PC-3 (cell line): Measurements from ENCODE around the gene BPIFB3. TPM values are rescaled to one million over a fixed set of nuclear protein-coding genes. Genes with fewer than 3 reads are reported as not detected.

Source experiments
- ATAC-seq: fragments of 200-7000 bp; cut with Tn5 transposase; 2 replicates; pipeline ENCODE4 v1.9.1; 2020; ENCODE audit warnings: mild to moderate bottlenecking, moderate library complexity
- BruUV-seq: library from RNA; stranded (reverse); fragments of 400-500 nt; replicated peaks from 2 replicates; lab custom pipeline; 2021; lab: Mats Ljungman, UMichigan
- CTCF ChIA-PET: fragments of 300-600 bp; sonication (Branson Sonifier 250); formaldehyde crosslinking; loops from one replicate; lab custom pipeline; 2022; ENCODE audit warnings: antibody characterized with exemption; lab: Charles Lee
- POLR2A ChIA-PET: fragments of 300-600 bp; sonication (Branson Sonifier 250); formaldehyde crosslinking; loops from one replicate; lab custom pipeline; 2022; ENCODE audit warnings: antibody characterized with exemption; ENCODE audit not compliant: unreplicated experiment; lab: Charles Lee
- DNase-seq: peaks from one replicate; pipeline ENCODE4 v3.0.0-alpha.2; 2015
- H2AFZ ChIP-seq: fragments of 300-600 bp; sonication (generic); 2 replicates; pipeline ENCODE4 v1.6.0; 2016; ENCODE audit warnings: antibody characterized with exemption, low read length
- H3F3A ChIP-seq: fragments of 300-600 bp; sonication (generic); one replicate; pipeline ENCODE4 v1.6.0; 2017; ENCODE audit warnings: antibody characterized with exemption, low read length, control low read depth, mild to moderate bottlenecking; ENCODE audit not compliant: unreplicated experiment
- H3K27ac ChIP-seq: fragments of 300-600 bp; sonication (generic); 2 replicates; pipeline ENCODE4 v1.5.1; 2016; ENCODE audit warnings: mild to moderate bottlenecking, low read length
- H3K27me3 ChIP-seq: fragments of 300-600 bp; sonication (generic); 2 replicates; pipeline ENCODE4 v1.6.1; 2016; ENCODE audit warnings: low read length, mixed read lengths
- H3K36me3 ChIP-seq: fragments of 300-600 bp; sonication (generic); 2 replicates; pipeline ENCODE4 v1.6.1; 2016; ENCODE audit warnings: low read depth, mixed run types, low read length, mixed read lengths
- H3K4me1 ChIP-seq: fragments of 300-600 bp; sonication (generic); 2 replicates; pipeline ENCODE4 v1.5.1; 2016; ENCODE audit warnings: low read length; ENCODE audit not compliant: insufficient read depth
- H3K4me2 ChIP-seq: fragments of 300-600 bp; sonication (generic); 2 replicates; pipeline ENCODE4 v1.6.0; 2016; ENCODE audit warnings: low read length
- H3K4me3 ChIP-seq: fragments of 300-600 bp; sonication (generic); 2 replicates; pipeline ENCODE4 v1.5.1; 2016; ENCODE audit warnings: mild to moderate bottlenecking, low read length, mixed read lengths
- H3K79me2 ChIP-seq: fragments of 300-600 bp; sonication (generic); 2 replicates; pipeline ENCODE4 v1.6.1; 2017; ENCODE audit warnings: low read length, mixed read lengths
- H3K9ac ChIP-seq: fragments of 300-600 bp; sonication (generic); 2 replicates; pipeline ENCODE4 v1.6.0; 2016; ENCODE audit warnings: mild to moderate bottlenecking, low read length
- H3K9me2 ChIP-seq: fragments of 300-600 bp; sonication (generic); replicated peaks from 2 replicates; pipeline ENCODE4 v1.6.1; 2016; ENCODE audit warnings: mixed run types, low read length, mixed read lengths
- H3K9me3 ChIP-seq: fragments of 300-600 bp; sonication (generic); 2 replicates; pipeline ENCODE4 v1.6.1; 2016; ENCODE audit warnings: low read length, mixed read lengths
- H4K20me1 ChIP-seq: fragments of 300-600 bp; sonication (generic); 2 replicates; pipeline ENCODE4 v1.6.1; 2016; ENCODE audit warnings: low read length, mixed read lengths
- CTCF ChIP-seq: fragments of 300-600 bp; sonication (generic); conservative IDR thresholded peaks from 2 replicates; pipeline ENCODE4 v1.5.1; 2017; ENCODE audit warnings: antibody characterized with exemption, low read depth, mild to moderate bottlenecking, low read length
- EZH2 ChIP-seq: fragments of 300-600 bp; sonication (generic); IDR thresholded peaks from one replicate; pipeline ENCODE4 v1.6.1; 2017; ENCODE audit warnings: antibody characterized with exemption, mild to moderate bottlenecking, low read length; ENCODE audit not compliant: unreplicated experiment
- EZH2phosphoT487 ChIP-seq: fragments of 300-600 bp; sonication (generic); IDR thresholded peaks from 2 replicates; pipeline ENCODE4 v1.6.1; 2018; ENCODE audit warnings: mild to moderate bottlenecking, antibody characterized with exemption, low read length, borderline replicate concordance
- intact Hi-C: fragments of 100-400 bp; cut with micrococcal nuclease; formaldehyde crosslinking; loops from 2 replicates; pipeline ENCODE4 v1.9.0; 2023
- total RNA-seq: library from RNA; depleted of rRNA; stranded (reverse); fragments of >200 nt; gene quantifications from 2 replicates; pipeline ENCODE4 v1.2.3, GENCODE V29; 2014

BPIFB3 gene
- total RNA-seq, 1 experiment from 2014 or later = not detected

- Histone ChIP-seq H3K9me2 (no peaks in the 10 kb centered on the region), H3K4me1 (no peaks in the 10 kb centered on the region), H2AFZ (no peak overlapping the region), H3K36me3 (no peaks in the 10 kb centered on the region), H3F3A (no peaks in the 10 kb centered on the region), H3K4me3 (no peak overlapping the region), H3K9me3 (no peaks in the 10 kb centered on the region), H3K27ac (no peak overlapping the region), H3K27me3 (peaks cover 39% of the 10 kb centered on the region), H3K79me2 (no peaks in the 10 kb centered on the region), H3K9ac (no peak overlapping the region), H4K20me1 (no peaks in the 10 kb centered on the region), H3K4me2 (no peak overlapping the region)
- ChIA-PET CTCF (no interaction called here), POLR2A (no interaction called here)
- intact Hi-C loops = no loop called here
- DNase-seq (no peak), ATAC-seq (no peak)
- TF ChIP-seq EZH2 (no peak), EZH2phosphoT487 (no peak), CTCF (no peak)
- no TSS peak for BruUV-seq
Observed at GRCh38 chr20:33072813-33073212, 19.1 kb downstream of the BPIFB3 start.

GRCh38 chr20:33074675-33075074 is 21.0 kb downstream of the BPIFB3 start:
- DNase-seq = no peak
- no peaks in the 10 kb centered on the region for H3F3A ChIP-seq
- H3K36me3 ChIP-seq = no peaks in the 10 kb centered on the region
- peaks cover 22% of the 10 kb centered on the region for H3K27me3 ChIP-seq
- intact Hi-C loops = no loop called here
- H3K79me2 ChIP-seq = no peaks in the 10 kb centered on the region
- no peaks in the 10 kb centered on the region for H3K9me3 ChIP-seq
- no peaks in the 10 kb centered on the region for H4K20me1 ChIP-seq
- ChIA-PET POLR2A (no interaction called here), CTCF (no interaction called here)
- no peaks in the 10 kb centered on the region for H3K4me1 ChIP-seq
- TF ChIP-seq EZH2phosphoT487 (no peak), CTCF (no peak), EZH2 (no peak)
- no peak overlapping the region for H3K4me2 ChIP-seq
- no peak overlapping the region for H3K27ac ChIP-seq
- H3K9ac ChIP-seq = no peak overlapping the region
- no peak overlapping the region for H3K4me3 ChIP-seq
- no peak overlapping the region for H2AFZ ChIP-seq
- BruUV-seq = no TSS peak
- H3K9me2 ChIP-seq = no peaks in the 10 kb centered on the region
- ATAC-seq = no peak

- no peaks in the 10 kb centered on the region for H3K36me3 ChIP-seq
- H3K27ac ChIP-seq = no peak overlapping the region
- BruUV-seq = no TSS peak
- H3F3A ChIP-seq = no peaks in the 10 kb centered on the region
- DNase-seq (no peak), ATAC-seq (no peak)
- CTCF ChIA-PET = no interaction called here
- H3K79me2 ChIP-seq = no peaks in the 10 kb centered on the region
- H3K4me2 ChIP-seq = no peak overlapping the region
- H3K4me1 ChIP-seq = no peaks in the 10 kb centered on the region
- no peak overlapping the region for H3K4me3 ChIP-seq
- H2AFZ ChIP-seq = no peak overlapping the region
- H3K9me3 ChIP-seq = no peaks in the 10 kb centered on the region
- intact Hi-C loops = no loop called here
- TF ChIP-seq EZH2 (no peak), EZH2phosphoT487 (no peak), CTCF (no peak)
- peaks cover 16% of the 10 kb centered on the region for H3K27me3 ChIP-seq
- no peaks in the 10 kb centered on the region for H4K20me1 ChIP-seq
- POLR2A ChIA-PET = no interaction called here
- H3K9me2 ChIP-seq = no peaks in the 10 kb centered on the region
- no peak overlapping the region for H3K9ac ChIP-seq
Observed at GRCh38 chr20:33075281-33075680, 21.6 kb downstream of the BPIFB3 start.
